NT2/D1 (cell line): ENCODE measurements around the gene GPR37L1.

Experiments
- YY1 ChIP-seq: IDR thresholded peaks from 2 replicates; pipeline ENCODE4 v1.6.1; 2011; ENCODE audit not compliant: insufficient read length, insufficient read depth
- ZNF274 ChIP-seq: IDR thresholded peaks from 2 replicates; pipeline ENCODE4 v1.6.1; 2011; ENCODE audit warnings: mild to moderate bottlenecking, low read depth, low read length

DNA sequence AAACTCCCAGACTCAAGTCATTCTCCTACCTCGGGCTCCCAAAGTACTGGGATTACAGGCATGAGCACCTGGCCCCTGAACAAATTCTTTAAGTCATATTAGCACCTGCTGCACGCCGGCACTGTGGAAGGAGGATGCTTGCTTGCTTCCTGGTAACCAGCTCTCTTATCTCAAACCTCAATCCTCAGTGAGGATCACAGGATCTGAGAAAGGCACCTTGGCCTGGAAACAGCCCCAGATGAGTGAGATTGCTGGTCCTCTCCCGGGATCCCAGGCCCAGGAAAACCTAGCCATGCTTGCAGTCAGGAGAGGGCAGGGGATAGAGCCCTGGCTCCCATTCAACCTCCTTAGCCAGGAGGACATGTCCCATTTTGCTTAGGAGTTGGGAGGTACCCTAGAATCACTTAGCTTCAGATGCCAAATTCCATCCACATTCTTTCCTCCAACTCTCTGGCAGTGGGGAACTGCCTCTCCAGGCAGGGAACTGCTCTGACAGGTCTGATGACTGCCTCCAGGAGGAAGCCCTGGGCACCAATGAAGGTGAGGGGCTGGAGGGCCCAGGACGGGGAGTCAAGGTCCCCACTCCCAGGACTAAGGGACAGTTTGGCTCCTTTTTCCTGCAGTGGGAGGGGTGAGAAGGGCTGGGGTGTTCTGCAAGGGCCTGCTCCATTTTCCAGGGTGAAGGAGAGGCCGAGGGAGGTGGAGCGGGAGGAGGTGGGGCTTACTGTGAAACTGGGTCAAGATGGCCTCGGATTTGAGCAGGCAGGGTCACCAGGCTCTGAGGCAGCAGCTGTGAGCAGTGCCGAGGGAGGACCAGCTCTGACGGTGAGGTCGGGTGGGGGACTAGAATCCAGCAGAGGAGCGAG lies 9.5 kb downstream of the GPR37L1 start:
- TF ChIP-seq YY1: no peak
- TF ChIP-seq ZNF274: no peak
